ENCODE results near the gene TSLP.

The TSLP gene

DNA sequence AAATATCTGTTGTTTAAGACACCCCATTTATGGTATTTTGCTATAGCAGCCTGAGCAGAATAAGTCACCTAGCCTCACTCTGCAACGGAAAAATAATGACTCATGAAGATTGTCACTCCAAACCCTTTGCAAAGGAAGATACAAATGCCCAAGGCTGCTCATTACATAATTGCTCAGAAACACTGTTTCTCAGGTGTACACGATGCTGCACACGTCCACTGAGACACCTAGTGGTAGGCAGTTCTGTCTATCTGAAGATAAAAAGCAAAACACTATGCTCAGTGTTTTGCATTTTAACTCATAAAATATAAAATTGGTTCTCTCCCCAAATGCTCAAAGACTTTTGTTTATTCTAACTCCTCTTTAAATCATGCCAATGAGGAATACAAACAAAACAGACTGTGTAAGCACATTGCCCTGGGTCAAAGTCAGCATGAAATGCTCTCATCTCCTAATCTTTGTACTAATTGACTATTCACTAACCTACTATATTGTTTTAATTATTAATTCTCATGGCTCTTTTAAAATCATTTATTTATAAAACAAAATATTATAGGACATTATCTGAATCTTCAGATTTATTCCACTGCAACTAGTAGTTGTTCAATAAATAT, 7.7 kb upstream of the TSLP start:
- no peak for DNase-seq (ENCODE audit: low read depth)
- no peak overlapping the region for H3K4me3 ChIP-seq (ENCODE audit: low read length)
- TF ChIP-seq, protein P1, sequence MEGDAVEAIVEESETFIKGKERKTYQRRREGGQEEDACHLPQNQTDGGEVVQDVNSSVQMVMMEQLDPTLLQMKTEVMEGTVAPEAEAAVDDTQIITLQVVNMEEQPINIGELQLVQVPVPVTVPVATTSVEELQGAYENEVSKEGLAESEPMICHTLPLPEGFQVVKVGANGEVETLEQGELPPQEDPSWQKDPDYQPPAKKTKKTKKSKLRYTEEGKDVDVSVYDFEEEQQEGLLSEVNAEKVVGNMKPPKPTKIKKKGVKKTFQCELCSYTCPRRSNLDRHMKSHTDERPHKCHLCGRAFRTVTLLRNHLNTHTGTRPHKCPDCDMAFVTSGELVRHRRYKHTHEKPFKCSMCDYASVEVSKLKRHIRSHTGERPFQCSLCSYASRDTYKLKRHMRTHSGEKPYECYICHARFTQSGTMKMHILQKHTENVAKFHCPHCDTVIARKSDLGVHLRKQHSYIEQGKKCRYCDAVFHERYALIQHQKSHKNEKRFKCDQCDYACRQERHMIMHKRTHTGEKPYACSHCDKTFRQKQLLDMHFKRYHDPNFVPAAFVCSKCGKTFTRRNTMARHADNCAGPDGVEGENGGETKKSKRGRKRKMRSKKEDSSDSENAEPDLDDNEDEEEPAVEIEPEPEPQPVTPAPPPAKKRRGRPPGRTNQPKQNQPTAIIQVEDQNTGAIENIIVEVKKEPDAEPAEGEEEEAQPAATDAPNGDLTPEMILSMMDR (conservative IDR thresholded peaks at IDR 0.05; ENCODE audit: low read length) = peak; percentile 31

DNA sequence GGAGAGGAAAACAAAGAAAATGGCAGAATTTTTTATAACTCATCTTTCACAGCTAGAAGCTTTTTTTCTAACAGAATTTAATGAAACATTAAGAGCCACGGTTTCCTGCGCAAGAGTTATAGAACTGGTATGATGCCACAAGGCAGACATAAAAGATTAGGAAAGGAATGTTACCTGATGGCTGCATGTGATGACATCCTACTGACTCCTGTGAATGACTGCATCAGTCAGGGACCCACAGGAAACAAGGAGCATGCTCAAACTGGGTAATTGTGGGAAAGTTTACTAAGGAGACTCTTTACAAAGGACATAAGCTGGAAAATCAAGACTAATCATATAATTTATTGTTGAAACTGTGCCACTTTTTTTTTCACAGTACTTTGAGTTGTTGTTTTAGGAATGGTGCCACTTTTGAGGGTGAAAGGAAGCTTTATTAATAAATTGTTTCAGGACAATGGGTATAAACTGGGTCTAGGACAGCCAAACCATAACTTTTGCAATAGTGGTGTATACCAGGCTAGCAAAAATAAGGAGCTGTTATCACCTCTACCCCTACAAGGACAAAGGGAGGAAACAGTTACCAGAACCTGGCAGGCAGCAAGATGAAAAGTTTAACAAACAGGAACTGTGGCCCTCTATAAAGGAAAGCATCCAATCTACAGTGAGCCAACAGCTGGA, 5.1 kb upstream of the TSLP start:
- no peak for DNase-seq (ENCODE audit: low read depth)
- TF ChIP-seq, protein P1 (conservative IDR thresholded peaks at IDR 0.05; ENCODE audit: low read length) = no peak
- no peak overlapping the region for H3K4me3 ChIP-seq (ENCODE audit: low read length)

DNA sequence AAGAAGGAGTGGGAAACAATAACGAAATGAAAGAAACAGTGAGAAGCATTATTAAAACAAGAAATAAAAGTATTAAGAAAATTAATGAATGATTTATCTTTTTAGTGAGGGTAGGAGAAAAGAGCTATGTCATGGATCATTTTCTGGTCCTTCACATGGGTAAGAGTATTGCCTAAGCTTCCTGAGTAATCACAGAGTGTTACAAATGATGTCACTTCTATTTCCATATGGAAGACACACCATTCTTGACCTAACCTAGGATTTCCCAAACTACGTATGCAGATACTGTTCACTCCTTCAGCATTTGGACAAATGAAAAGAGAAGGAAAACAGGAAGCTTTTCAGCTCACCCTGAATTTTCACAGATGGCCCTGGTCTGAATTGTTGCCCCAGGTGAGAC, 3.3 kb upstream of the TSLP start:
- DNase-seq (ENCODE audit: low read depth) = no peak
- H3K4me3 ChIP-seq (ENCODE audit: low read length) = no peak overlapping the region
- TF ChIP-seq, protein P1 (conservative IDR thresholded peaks at IDR 0.05; ENCODE audit: low read length) = no peak

DNA sequence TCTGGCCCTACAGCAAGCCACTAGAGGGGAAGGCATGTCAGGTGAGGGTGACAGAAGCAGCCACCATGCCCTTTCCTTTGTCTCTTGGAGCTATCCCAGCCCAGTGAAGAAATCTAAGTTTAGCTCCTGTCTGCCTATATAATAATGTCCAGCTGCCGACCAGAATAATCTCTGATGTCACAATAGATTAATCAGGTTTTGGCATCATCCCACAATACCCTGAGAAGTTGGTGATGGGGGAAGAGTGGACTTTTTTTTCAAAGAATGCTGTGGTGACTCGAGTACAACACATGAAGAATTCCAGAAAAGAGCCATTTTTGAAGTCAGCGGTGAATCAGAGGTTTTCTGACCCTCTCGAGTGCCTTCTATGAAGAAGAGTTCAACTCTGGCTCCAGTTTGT, 1.7 kb upstream of the TSLP start:
- DNase-seq (ENCODE audit: low read depth) = peak; percentile 69
- TF ChIP-seq, protein P1 (conservative IDR thresholded peaks at IDR 0.05; ENCODE audit: low read length) = no peak
- peak overlapping the region; percentile 32 for H3K4me3 ChIP-seq (ENCODE audit: low read length)

DNA sequence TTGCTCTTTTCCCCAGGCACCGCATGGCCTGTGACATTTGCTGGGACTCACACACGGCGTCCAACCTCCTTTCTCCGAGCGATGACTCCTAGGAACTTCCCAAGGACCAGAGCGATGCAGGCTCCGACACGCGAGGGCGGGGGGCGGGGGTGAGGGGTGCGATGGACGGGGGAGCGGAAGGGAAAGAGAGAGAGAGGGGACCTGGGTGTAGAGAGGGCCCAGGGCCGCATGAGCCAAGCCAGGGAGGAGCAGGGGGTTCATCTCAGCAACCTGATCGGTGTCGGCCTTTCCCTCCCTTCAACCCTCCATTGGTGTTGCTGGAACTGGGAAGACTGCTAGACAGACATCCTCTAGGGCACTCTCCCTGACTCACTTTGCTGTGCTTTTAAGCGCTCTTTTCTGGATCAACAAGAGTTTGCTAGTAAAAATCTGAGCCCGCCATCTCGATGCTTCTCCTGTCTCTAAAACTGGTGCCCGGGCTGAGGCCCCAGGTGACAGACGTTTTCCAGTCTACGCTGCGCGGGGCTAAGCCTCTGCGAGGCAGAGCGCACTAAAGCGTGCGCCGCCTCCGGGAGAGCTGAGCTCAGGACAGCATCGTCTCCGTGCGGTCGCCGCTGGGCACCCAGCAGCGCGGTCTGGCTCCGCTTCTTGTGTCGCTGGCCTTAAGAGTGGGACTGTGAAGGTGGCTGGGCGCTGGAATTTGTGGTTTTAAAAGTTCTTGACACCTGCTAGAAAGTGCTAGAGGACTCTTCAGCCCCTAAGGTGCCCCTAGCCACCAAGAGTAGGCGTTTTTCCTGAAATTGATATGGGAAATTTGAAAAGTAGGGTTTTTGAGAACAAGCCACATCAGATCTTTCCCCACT, 1.0 kb upstream of the TSLP start:
- DNase-seq (ENCODE audit: low read depth) = no peak
- peak overlapping the region; percentile 32 for H3K4me3 ChIP-seq (ENCODE audit: low read length)
- TF ChIP-seq, protein P1 (conservative IDR thresholded peaks at IDR 0.05; ENCODE audit: low read length) = no peak; the same call in 1 of the 2 replicates

DNA sequence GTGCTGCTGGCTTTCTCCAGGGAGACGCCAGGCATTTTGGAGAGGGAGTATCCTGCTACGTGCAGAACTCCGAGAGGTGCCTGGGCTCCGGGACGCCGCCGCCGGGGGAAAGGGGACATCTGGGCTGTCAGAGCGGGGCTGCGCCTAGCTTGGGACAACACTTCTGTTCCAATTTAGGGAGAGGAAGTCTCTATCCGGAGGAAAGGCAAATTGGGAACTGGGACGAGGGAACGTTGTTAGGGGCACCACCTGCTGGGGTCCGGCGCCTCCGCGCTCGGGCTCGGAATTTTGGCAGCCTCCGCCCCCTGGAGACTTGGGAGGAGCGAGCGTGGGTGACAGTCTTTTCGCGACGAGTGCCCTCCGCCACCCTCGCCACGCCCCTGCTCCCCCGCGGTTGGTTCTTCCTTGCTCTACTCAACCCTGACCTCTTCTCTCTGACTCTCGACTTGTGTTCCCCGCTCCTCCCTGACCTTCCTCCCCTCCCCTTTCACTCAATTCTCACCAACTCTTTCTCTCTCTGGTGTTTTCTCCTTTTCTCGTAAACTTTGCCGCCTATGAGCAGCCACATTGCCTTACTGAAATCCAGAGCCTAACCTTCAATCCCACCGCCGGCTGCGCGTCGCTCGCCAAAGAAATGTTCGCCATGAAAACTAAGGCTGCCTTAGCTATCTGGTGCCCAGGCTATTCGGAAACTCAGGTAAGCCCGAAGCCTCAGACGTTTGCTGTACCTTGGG, 1.6 kb downstream of the TSLP start:
- peak overlapping the region; percentile 60 for H3K4me3 ChIP-seq (ENCODE audit: low read length)
- DNase-seq (ENCODE audit: low read depth) = no peak
- TF ChIP-seq, protein P1 (conservative IDR thresholded peaks at IDR 0.05; ENCODE audit: low read length) = no peak
